HepG2 (cell line): ENCODE data around the gene GSS. TPM values are rescaled to one million over a fixed set of nuclear protein-coding genes. Genes with fewer than 3 reads are reported as not detected.

Experiments used
- ARHGAP35 ChIP-seq: sonication (generic); formaldehyde crosslinking; IDR thresholded peaks from 2 replicates; pipeline ENCODE4 v1.9.0; 2022; ENCODE audit warnings: mild to moderate bottlenecking, inconsistent platforms, moderate library complexity, missing genetic modification reagents, borderline replicate concordance
- ARNTL ChIP-seq: sonication (generic); formaldehyde crosslinking; IDR thresholded peaks from 2 replicates; pipeline ENCODE4 v1.4.0; 2020; ENCODE audit warnings: mild to moderate bottlenecking, missing genetic modification reagents
- DMAP1 ChIP-seq: IDR thresholded peaks from 2 replicates; pipeline ENCODE4 v1.6.1; 2016
- KLF6 ChIP-seq: IDR thresholded peaks from 2 replicates; pipeline ENCODE4 v1.8.0; 2016; ENCODE audit warnings: missing biosample characterization, missing genetic modification reagents
- MYNN ChIP-seq: sonication (generic); formaldehyde crosslinking; IDR thresholded peaks from 2 replicates; pipeline ENCODE4 v1.4.0; 2020; ENCODE audit warnings: mild to moderate bottlenecking, low read depth, missing genetic modification reagents
- SOX6 ChIP-seq, 2 experiments: fragments of 450-650 bp in 1 of 2; sonication (generic) in 1 of 2; formaldehyde crosslinking in 1 of 2; IDR thresholded peaks; 2 replicates each; pipeline versions ENCODE4 v1.4.0 to v1.6.1; 2017 to 2020; ENCODE audit warnings: antibody characterized with exemption in 1 of 2, mild to moderate bottlenecking in 1 of 2, missing genetic modification reagents in 1 of 2
- ZC3H13 ChIP-seq: sonication (generic); formaldehyde crosslinking; IDR thresholded peaks from 2 replicates; pipeline ENCODE4 v1.8.1; 2023; ENCODE audit warnings: mild to moderate bottlenecking, missing genetic modification reagents, moderate library complexity
- ZNF350 ChIP-seq: sonication (generic); formaldehyde crosslinking; IDR thresholded peaks from 2 replicates; pipeline ENCODE4 v1.4.0; 2020; ENCODE audit warnings: mild to moderate bottlenecking, low read depth, missing genetic modification reagents, borderline replicate concordance
- ZNF530 ChIP-seq: sonication (generic); formaldehyde crosslinking; IDR thresholded peaks from 2 replicates; pipeline ENCODE4 v1.5.0; 2020; ENCODE audit warnings: low read depth, mild to moderate bottlenecking, missing genetic modification reagents
- ZNF674 ChIP-seq: sonication (generic); formaldehyde crosslinking; IDR thresholded peaks from 2 replicates; pipeline ENCODE4 v1.5.0; 2020; ENCODE audit warnings: low read depth, mild to moderate bottlenecking, missing genetic modification reagents
- polyA plus RNA-seq, 8 experiments: library from polyadenylated mRNA; depleted of rRNA in 3 of 8; stranded (reverse) in 7 of 8; unstranded in 1 of 8; fragments of >200 nt; fragmentation: Illumina TruSeq in 4 of 8; extraction: Trizol in 4 of 8; gene quantifications; 2 replicates each; pipeline versions ENCODE4 v1.2.1 to v1.2.3, GENCODE V29; 2011 to 2016; ENCODE audit warnings: low read depth in 4 of 8, missing spikeins in 1 of 8, mixed read lengths in 1 of 8; ENCODE audit not compliant: insufficient read depth in 1 of 8
- total RNA-seq, 5 experiments: library from RNA; depleted of rRNA; stranded (reverse); fragments of >200 nt; fragmentation: Illumina TruSeq; extraction: Trizol; gene quantifications; 2 replicates each; pipeline ENCODE4 v1.2.3, GENCODE V29; 2016; ENCODE audit warnings: low read depth in 1 of 5
- TF ChIP-seq, protein P1 (sequence below): sonication (generic); formaldehyde crosslinking; IDR thresholded peaks from 2 replicates; pipeline ENCODE4 v1.5.1; 2020; ENCODE audit warnings: mild to moderate bottlenecking, missing genetic modification reagents
- TF ChIP-seq, protein P2 (sequence below): sonication (generic); formaldehyde crosslinking; IDR thresholded peaks from 2 replicates; pipeline ENCODE4 v1.5.0; 2020; ENCODE audit warnings: mild to moderate bottlenecking, missing genetic modification reagents, borderline replicate concordance
- TF ChIP-seq, protein P3 (sequence below): sonication (generic); formaldehyde crosslinking; IDR thresholded peaks from 2 replicates; pipeline ENCODE4 v1.5.0; 2020; ENCODE audit warnings: mild to moderate bottlenecking, missing genetic modification reagents, borderline replicate concordance
- TF ChIP-seq, protein P4 (sequence below): sonication (generic); formaldehyde crosslinking; IDR thresholded peaks from 2 replicates; pipeline ENCODE4 v1.4.0; 2020; ENCODE audit warnings: mild to moderate bottlenecking, missing genetic modification reagents

GSS gene
- total and polyA plus RNA-seq, 2 of the 13 experiments (the other 11 are each of a cell fraction or from before 2014, with no cell fraction given) = 80.1 to 102 TPM

DNA sequence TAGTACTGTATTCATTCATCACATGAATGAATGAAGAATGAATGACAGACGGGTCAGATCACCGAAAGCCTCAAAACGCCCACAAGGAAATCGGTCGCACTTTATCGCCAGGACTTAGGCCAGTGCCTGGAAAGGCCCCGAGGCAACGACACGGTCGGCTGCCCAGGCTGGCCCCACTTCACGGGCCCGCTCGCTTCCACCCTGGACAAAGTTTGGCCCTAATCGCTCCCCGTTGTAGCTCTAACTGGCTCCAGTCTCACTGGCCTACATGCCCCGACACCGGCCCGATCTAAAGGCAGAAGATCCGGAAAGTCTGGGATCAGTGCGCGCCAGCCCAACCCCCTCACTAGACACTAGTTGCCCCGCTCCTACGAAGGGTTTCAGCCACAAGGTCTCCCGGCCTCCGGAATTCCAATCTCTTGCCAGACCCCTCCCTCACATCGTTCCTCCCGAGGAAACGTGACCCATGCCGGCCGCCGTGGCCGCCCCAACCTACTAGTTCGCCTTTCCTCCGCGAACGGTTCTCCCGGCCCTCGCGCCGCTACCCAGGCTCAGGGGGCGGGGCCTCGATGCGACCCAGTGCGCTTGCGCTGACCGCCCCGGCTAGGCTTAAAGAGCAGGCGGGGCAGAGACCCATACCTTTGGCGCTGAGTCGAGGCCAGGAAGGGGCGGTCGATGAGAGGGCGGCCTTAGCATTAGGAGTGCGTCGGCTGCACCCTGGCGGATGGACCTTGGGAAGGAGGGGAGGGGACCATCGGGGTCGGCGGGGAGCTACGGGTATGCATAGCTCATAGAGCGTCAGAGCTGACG lies at the start of gene GSS, which contains the start of gene MYH7B (continued):
- TF ChIP-seq, protein P1, sequence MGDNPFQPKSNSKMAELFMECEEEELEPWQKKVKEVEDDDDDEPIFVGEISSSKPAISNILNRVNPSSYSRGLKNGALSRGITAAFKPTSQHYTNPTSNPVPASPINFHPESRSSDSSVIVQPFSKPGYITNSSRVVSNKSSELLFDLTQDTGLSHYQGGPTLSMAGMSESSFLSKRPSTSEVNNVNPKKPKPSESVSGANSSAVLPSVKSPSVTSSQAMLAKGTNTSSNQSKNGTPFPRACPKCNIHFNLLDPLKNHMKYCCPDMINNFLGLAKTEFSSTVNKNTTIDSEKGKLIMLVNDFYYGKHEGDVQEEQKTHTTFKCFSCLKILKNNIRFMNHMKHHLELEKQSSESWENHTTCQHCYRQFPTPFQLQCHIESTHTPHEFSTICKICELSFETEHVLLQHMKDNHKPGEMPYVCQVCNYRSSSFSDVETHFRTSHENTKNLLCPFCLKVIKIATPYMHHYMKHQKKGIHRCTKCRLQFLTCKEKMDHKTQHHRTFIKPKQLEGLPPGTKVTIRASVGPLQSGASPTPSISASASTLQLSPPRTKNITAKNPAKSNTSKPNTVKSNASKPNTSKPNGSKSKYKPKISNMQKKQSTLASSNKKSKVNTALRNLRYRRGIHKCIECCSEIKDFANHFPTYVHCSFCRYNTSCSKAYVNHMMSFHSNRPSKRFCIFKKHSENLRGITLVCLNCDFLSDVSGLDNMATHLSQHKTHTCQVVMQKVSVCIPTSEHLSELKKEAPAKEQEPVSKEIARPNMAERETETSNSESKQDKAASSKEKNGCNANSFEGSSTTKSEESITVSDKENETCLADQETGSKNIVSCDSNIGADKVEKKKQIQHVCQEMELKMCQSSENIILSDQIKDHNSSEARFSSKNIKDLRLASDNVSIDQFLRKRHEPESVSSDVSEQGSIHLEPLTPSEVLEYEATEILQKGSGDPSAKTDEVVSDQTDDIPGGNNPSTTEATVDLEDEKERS (CRISPR knock-in tag) = peak; percentile 90; the same call in 1 of the 2 replicates
- TF ChIP-seq KLF6 (CRISPR knock-in tag) (peak; percentile 98), ZNF530 (CRISPR knock-in tag) (no peak; the same call in 1 of the 2 replicates), SOX6 (IDR thresholded peaks at IDR 0.05) (no peak), SOX6 (CRISPR knock-in tag; IDR thresholded peaks at IDR 0.05) (peak; percentile 78), ZC3H13 (peak; percentile 96), ZNF350 (CRISPR knock-in tag) (peak; percentile 100), ARNTL (CRISPR knock-in tag) (peak; percentile 84), ARHGAP35 (peak; percentile 98), DMAP1 (peak; percentile 95), MYNN (peak; percentile 90), ZNF674 (peak; percentile 94; the same call in 1 of the 2 replicates)
- TF ChIP-seq, protein P2, sequence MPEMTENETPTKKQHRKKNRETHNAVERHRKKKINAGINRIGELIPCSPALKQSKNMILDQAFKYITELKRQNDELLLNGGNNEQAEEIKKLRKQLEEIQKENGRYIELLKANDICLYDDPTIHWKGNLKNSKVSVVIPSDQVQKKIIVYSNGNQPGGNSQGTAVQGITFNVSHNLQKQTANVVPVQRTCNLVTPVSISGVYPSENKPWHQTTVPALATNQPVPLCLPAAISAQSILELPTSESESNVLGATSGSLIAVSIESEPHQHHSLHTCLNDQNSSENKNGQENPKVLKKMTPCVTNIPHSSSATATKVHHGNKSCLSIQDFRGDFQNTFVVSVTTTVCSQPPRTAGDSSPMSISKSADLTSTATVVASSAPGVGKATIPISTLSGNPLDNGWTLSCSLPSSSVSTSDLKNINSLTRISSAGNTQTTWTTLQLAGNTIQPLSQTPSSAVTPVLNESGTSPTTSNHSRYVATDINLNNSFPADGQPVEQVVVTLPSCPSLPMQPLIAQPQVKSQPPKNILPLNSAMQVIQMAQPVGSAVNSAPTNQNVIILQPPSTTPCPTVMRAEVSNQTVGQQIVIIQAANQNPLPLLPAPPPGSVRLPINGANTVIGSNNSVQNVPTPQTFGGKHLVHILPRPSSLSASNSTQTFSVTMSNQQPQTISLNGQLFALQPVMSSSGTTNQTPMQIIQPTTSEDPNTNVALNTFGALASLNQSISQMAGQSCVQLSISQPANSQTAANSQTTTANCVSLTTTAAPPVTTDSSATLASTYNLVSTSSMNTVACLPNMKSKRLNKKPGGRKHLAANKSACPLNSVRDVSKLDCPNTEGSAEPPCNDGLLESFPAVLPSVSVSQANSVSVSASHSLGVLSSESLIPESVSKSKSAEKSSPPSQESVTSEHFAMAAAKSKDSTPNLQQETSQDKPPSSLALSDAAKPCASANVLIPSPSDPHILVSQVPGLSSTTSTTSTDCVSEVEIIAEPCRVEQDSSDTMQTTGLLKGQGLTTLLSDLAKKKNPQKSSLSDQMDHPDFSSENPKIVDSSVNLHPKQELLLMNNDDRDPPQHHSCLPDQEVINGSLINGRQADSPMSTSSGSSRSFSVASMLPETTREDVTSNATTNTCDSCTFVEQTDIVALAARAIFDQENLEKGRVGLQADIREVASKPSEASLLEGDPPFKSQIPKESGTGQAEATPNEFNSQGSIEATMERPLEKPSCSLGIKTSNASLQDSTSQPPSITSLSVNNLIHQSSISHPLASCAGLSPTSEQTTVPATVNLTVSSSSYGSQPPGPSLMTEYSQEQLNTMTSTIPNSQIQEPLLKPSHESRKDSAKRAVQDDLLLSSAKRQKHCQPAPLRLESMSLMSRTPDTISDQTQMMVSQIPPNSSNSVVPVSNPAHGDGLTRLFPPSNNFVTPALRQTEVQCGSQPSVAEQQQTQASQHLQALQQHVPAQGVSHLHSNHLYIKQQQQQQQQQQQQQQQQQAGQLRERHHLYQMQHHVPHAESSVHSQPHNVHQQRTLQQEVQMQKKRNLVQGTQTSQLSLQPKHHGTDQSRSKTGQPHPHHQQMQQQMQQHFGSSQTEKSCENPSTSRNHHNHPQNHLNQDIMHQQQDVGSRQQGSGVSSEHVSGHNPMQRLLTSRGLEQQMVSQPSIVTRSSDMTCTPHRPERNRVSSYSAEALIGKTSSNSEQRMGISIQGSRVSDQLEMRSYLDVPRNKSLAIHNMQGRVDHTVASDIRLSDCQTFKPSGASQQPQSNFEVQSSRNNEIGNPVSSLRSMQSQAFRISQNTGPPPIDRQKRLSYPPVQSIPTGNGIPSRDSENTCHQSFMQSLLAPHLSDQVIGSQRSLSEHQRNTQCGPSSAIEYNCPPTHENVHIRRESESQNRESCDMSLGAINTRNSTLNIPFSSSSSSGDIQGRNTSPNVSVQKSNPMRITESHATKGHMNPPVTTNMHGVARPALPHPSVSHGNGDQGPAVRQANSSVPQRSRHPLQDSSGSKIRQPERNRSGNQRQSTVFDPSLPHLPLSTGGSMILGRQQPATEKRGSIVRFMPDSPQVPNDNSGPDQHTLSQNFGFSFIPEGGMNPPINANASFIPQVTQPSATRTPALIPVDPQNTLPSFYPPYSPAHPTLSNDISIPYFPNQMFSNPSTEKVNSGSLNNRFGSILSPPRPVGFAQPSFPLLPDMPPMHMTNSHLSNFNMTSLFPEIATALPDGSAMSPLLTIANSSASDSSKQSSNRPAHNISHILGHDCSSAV (CRISPR knock-in tag) = no peak
- TF ChIP-seq, protein P3, sequence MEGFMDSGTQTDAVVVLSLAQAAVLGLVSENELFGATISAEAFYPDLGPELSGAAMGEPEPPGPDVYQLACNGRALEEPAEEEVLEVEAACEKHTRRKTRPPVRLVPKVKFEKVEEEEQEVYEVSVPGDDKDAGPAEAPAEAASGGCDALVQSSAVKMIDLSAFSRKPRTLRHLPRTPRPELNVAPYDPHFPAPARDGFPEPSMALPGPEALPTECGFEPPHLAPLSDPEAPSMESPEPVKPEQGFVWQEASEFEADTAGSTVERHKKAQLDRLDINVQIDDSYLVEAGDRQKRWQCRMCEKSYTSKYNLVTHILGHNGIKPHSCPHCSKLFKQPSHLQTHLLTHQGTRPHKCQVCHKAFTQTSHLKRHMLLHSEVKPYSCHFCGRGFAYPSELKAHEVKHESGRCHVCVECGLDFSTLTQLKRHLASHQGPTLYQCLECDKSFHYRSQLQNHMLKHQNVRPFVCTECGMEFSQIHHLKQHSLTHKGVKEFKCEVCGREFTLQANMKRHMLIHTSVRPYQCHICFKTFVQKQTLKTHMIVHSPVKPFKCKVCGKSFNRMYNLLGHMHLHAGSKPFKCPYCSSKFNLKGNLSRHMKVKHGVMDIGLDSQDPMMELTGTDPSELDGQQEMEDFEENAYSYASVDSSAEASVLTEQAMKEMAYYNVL (CRISPR knock-in tag) = peak; percentile 95
- TF ChIP-seq, protein P4, sequence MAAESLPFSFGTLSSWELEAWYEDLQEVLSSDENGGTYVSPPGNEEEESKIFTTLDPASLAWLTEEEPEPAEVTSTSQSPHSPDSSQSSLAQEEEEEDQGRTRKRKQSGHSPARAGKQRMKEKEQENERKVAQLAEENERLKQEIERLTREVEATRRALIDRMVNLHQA (CRISPR knock-in tag) = no peak; the same call in 1 of the 2 replicates
